Renal pelvis (tissue), 4 donors: ENCODE data around the gene SPC25. TPM values are rescaled to one million over a fixed set of nuclear protein-coding genes. Genes with fewer than 3 reads are reported as not detected.
"Not testable (repeated sequence)": the region's sequence is repeated elsewhere in the genome, so short reads cannot be mapped to it uniquely, and the experiment has no call there.

Source experiments
- DNase-seq: peaks from one replicate; pipeline ENCODE4 v3.0.0-alpha.2; 2013
- polyA plus RNA-seq, 3 donors: library from polyadenylated mRNA; unstranded; fragments of 120-200 nt; gene quantifications; one replicate each; pipeline ENCODE4 v1.2.1, GENCODE V29; 2013; ENCODE audit not compliant: insufficient read length in 3 of 3

Gene SPC25
- polyA plus RNA-seq, 3 donors: 15.5 to 21.2 (median 18.6) TPM

GRCh38 chr2:168912466-168912865 lies 22.2 kb upstream of the SPC25 start:
- no peak for DNase-seq

GRCh38 chr2:168910330-168910729 lies 20.1 kb upstream of the SPC25 start:
- no peak for DNase-seq

GRCh38 chr2:168907940-168908662 lies 17.9 kb upstream of the SPC25 start:
- no peak for DNase-seq

GRCh38 chr2:168904358-168904757 lies 14.1 kb upstream of the SPC25 start:
- DNase-seq: no peak

- no peak for DNase-seq
These were observed 13.7 kb upstream of the SPC25 start for GRCh38 chr2:168903888-168904287.

GRCh38 chr2:168901003-168901402 lies 10.8 kb upstream of the SPC25 start, which contains the start of gene G6PC2:
Gene G6PC2, plus strand, starts transcription at chr2:168901291. Its CDS starts 41 bp downstream, at chr2:168901332.
- no peak for DNase-seq

GRCh38 chr2:168897449-168897848 lies 7.2 kb upstream of the SPC25 start:
- DNase-seq: no peak

- DNase-seq: no peak
These were observed 6.6 kb upstream of the SPC25 start for GRCh38 chr2:168896783-168897182.

GRCh38 chr2:168895771-168896170 lies 5.5 kb upstream of the SPC25 start:
- DNase-seq: no peak

- DNase-seq: no peak
These were observed 4.5 kb upstream of the SPC25 start for GRCh38 chr2:168894720-168895119.

- DNase-seq: no peak
These were observed 3.9 kb upstream of the SPC25 start for GRCh38 chr2:168894101-168894500.

GRCh38 chr2:168892327-168892726 lies 2.1 kb upstream of the SPC25 start:
- no peak for DNase-seq

GRCh38 chr2:168889635-168890005 lies 610 bp downstream of the SPC25 start:
- DNase-seq: no peak

GRCh38 chr2:168884975-168885374 lies 5.3 kb downstream of the SPC25 start:
- DNase-seq: no peak

GRCh38 chr2:168882163-168882562 lies 8.1 kb downstream of the SPC25 start:
- not testable (repeated sequence) for DNase-seq

GRCh38 chr2:168874368-168875054 lies 15.7 kb downstream of the SPC25 start:
- DNase-seq: no peak

GRCh38 chr2:168870824-168871223 lies 19.4 kb downstream of the SPC25 start:
- not testable (repeated sequence) for DNase-seq

- not testable (repeated sequence) for DNase-seq
These were observed 19.9 kb downstream of the SPC25 start for GRCh38 chr2:168870369-168870768.

- DNase-seq: not testable (repeated sequence)
These were observed 23.1 kb downstream of the SPC25 start for GRCh38 chr2:168867164-168867563.

GRCh38 chr2:168858146-168858545 lies 32.1 kb downstream of the SPC25 start:
- DNase-seq: no peak

- DNase-seq: no peak
These were observed 34.6 kb downstream of the SPC25 start for GRCh38 chr2:168855601-168856000.

GRCh38 chr2:168854651-168855050 lies 35.6 kb downstream of the SPC25 start:
- DNase-seq: no peak

GRCh38 chr2:168853471-168853870 lies 36.8 kb downstream of the SPC25 start:
- no peak for DNase-seq

- DNase-seq: no peak
These were observed 37.7 kb downstream of the SPC25 start for GRCh38 chr2:168852481-168852880.
